H1 (cell line): ENCODE measurements around the gene TTBK2. TPM values are rescaled to one million over a fixed set of nuclear protein-coding genes. Genes with fewer than 3 reads are reported as not detected.

ENCODE experiments used
- JUN ChIP-seq: IDR thresholded peaks from 2 replicates; pipeline ENCODE4 v1.6.1; 2011; ENCODE audit warnings: low read depth, mild to moderate bottlenecking, improper control_type of control experiment, low read length
- KDM5A ChIP-seq: fragments of 200-600 bp; IDR thresholded peaks from 2 replicates; pipeline ENCODE4 v1.7.1; 2012; ENCODE audit warnings: mild to moderate bottlenecking, low read length, inconsistent platforms, mixed read lengths
- SP2 ChIP-seq: IDR thresholded peaks from 2 replicates; pipeline ENCODE4 v1.6.1; 2012; ENCODE audit warnings: mild to moderate bottlenecking, low read length, inconsistent platforms
- SP4 ChIP-seq: IDR thresholded peaks from 2 replicates; pipeline ENCODE4 v1.6.1; 2012; ENCODE audit warnings: low read length, inconsistent platforms
- TAF7 ChIP-seq: optimal IDR thresholded peaks from 2 replicates; pipeline ENCODE3; 2011; ENCODE audit warnings: low read depth, mild to moderate bottlenecking, inconsistent platforms, low read length, moderate library complexity, borderline replicate concordance
- polyA plus RNA-seq, 7 experiments: library from polyadenylated mRNA; depleted of rRNA in 3 of 7; stranded (reverse) in 5 of 7; unstranded in 2 of 7; fragments of >200 nt in 5 of 7; fragments of 200-250 nt in 2 of 7; gene quantifications; 1 replicate in 5 of 7; 2 replicates in 1 of 7; 4 replicates in 1 of 7; pipeline versions ENCODE4 v1.2.1 to v1.2.3, GENCODE V29; 2011 to 2013; ENCODE audit warnings: missing spikeins in 2 of 7, mixed read lengths in 2 of 7
- total RNA-seq: library from RNA; stranded (reverse); fragmentation: NEBNext Ultra II Directional; extraction: Animal tissue kit (Norgen Biotek cat#: 25700); gene quantifications from 2 replicates; pipeline ENCODE4 v1.2.1, GENCODE V29; 2021
- TF ChIP-seq, protein P1 (sequence below): fragments of 300-600 bp; sonication (generic); IDR thresholded peaks from 2 replicates; pipeline ENCODE4 v1.7.1; 2012; ENCODE audit warnings: low read length, moderate library complexity, mild to moderate bottlenecking, inconsistent platforms; ENCODE audit not compliant: insufficient replicate concordance

TTBK2 gene
- total and polyA plus RNA-seq, 2 of the 8 experiments (the other 6 are each of a cell fraction or from before 2014, with no cell fraction given) = 2.7 to 18.2 TPM

DNA sequence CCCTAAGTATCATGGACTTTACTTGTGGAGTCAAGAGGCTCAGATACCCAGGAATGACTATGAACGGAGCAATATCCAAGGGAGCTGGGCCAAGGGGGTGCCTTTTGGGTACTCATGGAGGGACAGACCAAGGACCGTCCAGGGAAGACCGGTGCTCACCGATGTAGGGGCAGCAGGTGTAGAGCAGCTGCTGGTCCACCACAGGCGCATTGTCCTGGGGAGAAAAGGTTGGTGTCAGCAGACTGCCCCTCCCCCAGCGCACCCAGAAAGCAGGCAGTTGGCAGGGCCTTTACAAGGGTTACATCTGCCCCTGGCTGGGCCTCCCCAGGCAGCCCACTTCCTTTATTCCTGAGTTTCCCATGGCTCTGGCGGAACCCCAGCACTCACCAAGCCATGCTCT lies 191.2 kb downstream of the TTBK2 start (continued):
- TF ChIP-seq SP2 (no peak), KDM5A (no peak), TAF7 (no peak), JUN (no peak), SP4 (no peak)
- TF ChIP-seq, protein P1, sequence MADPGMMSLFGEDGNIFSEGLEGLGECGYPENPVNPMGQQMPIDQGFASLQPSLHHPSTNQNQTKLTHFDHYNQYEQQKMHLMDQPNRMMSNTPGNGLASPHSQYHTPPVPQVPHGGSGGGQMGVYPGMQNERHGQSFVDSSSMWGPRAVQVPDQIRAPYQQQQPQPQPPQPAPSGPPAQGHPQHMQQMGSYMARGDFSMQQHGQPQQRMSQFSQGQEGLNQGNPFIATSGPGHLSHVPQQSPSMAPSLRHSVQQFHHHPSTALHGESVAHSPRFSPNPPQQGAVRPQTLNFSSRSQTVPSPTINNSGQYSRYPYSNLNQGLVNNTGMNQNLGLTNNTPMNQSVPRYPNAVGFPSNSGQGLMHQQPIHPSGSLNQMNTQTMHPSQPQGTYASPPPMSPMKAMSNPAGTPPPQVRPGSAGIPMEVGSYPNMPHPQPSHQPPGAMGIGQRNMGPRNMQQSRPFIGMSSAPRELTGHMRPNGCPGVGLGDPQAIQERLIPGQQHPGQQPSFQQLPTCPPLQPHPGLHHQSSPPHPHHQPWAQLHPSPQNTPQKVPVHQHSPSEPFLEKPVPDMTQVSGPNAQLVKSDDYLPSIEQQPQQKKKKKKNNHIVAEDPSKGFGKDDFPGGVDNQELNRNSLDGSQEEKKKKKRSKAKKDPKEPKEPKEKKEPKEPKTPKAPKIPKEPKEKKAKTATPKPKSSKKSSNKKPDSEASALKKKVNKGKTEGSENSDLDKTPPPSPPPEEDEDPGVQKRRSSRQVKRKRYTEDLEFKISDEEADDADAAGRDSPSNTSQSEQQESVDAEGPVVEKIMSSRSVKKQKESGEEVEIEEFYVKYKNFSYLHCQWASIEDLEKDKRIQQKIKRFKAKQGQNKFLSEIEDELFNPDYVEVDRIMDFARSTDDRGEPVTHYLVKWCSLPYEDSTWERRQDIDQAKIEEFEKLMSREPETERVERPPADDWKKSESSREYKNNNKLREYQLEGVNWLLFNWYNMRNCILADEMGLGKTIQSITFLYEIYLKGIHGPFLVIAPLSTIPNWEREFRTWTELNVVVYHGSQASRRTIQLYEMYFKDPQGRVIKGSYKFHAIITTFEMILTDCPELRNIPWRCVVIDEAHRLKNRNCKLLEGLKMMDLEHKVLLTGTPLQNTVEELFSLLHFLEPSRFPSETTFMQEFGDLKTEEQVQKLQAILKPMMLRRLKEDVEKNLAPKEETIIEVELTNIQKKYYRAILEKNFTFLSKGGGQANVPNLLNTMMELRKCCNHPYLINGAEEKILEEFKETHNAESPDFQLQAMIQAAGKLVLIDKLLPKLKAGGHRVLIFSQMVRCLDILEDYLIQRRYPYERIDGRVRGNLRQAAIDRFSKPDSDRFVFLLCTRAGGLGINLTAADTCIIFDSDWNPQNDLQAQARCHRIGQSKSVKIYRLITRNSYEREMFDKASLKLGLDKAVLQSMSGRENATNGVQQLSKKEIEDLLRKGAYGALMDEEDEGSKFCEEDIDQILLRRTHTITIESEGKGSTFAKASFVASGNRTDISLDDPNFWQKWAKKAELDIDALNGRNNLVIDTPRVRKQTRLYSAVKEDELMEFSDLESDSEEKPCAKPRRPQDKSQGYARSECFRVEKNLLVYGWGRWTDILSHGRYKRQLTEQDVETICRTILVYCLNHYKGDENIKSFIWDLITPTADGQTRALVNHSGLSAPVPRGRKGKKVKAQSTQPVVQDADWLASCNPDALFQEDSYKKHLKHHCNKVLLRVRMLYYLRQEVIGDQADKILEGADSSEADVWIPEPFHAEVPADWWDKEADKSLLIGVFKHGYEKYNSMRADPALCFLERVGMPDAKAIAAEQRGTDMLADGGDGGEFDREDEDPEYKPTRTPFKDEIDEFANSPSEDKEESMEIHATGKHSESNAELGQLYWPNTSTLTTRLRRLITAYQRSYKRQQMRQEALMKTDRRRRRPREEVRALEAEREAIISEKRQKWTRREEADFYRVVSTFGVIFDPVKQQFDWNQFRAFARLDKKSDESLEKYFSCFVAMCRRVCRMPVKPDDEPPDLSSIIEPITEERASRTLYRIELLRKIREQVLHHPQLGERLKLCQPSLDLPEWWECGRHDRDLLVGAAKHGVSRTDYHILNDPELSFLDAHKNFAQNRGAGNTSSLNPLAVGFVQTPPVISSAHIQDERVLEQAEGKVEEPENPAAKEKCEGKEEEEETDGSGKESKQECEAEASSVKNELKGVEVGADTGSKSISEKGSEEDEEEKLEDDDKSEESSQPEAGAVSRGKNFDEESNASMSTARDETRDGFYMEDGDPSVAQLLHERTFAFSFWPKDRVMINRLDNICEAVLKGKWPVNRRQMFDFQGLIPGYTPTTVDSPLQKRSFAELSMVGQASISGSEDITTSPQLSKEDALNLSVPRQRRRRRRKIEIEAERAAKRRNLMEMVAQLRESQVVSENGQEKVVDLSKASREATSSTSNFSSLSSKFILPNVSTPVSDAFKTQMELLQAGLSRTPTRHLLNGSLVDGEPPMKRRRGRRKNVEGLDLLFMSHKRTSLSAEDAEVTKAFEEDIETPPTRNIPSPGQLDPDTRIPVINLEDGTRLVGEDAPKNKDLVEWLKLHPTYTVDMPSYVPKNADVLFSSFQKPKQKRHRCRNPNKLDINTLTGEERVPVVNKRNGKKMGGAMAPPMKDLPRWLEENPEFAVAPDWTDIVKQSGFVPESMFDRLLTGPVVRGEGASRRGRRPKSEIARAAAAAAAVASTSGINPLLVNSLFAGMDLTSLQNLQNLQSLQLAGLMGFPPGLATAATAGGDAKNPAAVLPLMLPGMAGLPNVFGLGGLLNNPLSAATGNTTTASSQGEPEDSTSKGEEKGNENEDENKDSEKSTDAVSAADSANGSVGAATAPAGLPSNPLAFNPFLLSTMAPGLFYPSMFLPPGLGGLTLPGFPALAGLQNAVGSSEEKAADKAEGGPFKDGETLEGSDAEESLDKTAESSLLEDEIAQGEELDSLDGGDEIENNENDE = no peak
